Measurements from ENCODE around the gene C10orf90.

GRCh38 chr10:126586128-126586527 lies 84.4 kb downstream of the C10orf90 start:
- no peak for TF ChIP-seq CTCF (IDR thresholded peaks at IDR 0.05; ENCODE audit: poor library complexity)
- TF ChIP-seq EZH2 (IDR thresholded peaks at IDR 0.05; ENCODE audit: borderline replicate concordance), result no peak
- no peak for TF ChIP-seq EZH2phosphoT487 (IDR thresholded peaks at IDR 0.05; ENCODE audit: low read depth, severe bottlenecking, unreplicated experiment)

Data from hepatocyte (in vitro differentiated cells).